H1 (cell line): ENCODE data around the gene KTN1. TPM values are rescaled to one million over a fixed set of nuclear protein-coding genes. Genes with fewer than 3 reads are reported as not detected.

ENCODE experiments used
- CTCF ChIA-PET: fragments of 300-600 bp; sonication (Branson Sonifier 250); formaldehyde crosslinking; loops from one replicate; lab custom pipeline; 2021; ENCODE audit not compliant: partially characterized antibody; lab: Charles Lee
- POLR2A ChIA-PET: fragments of 300-600 bp; sonication (Branson Sonifier 250); formaldehyde crosslinking; loops from one replicate; lab custom pipeline; 2021; ENCODE audit warnings: inconsistent platforms; ENCODE audit not compliant: partially characterized antibody; lab: Charles Lee
- DNase-seq, 2 experiments: peaks; one replicate each; pipeline versions ENCODE4 v3.0.0 to v3.0.0-alpha.2; 2010 to 2022; ENCODE audit warnings: low spot score in 2 of 2, low read depth in 1 of 2, mixed read lengths in 1 of 2
- FAIRE-seq: peaks from 2 replicates; lab custom pipeline; 2011; peaks lifted over from hg19 to GRCh38; lab: Jason Lieb, UNC
- H2AFZ ChIP-seq: 2 replicates; pipeline ENCODE4 v1.8.1; 2012; ENCODE audit warnings: low read length, inconsistent platforms
- H2AK5ac ChIP-seq: 2 replicates; pipeline ENCODE4 v1.6.1; 2013; ENCODE audit warnings: low read depth, low read length
- H2BK120ac ChIP-seq: replicated peaks from 2 replicates; pipeline ENCODE3; 2013; ENCODE audit warnings: low read depth, low read length, inconsistent platforms
- H2BK12ac ChIP-seq: 2 replicates; pipeline ENCODE4 v1.6.1; 2013; ENCODE audit warnings: low read depth, low read length
- H2BK15ac ChIP-seq: 2 replicates; pipeline ENCODE4 v1.6.1; 2013; ENCODE audit warnings: low read length
- H2BK20ac ChIP-seq: 2 replicates; pipeline ENCODE4 v1.6.1; 2013; ENCODE audit warnings: low read length
- H2BK5ac ChIP-seq: 2 replicates; pipeline ENCODE4 v1.6.1; 2013; ENCODE audit warnings: low read depth, low read length
- H3K14ac ChIP-seq: 2 replicates; pipeline ENCODE4 v1.6.1; 2013; ENCODE audit warnings: inconsistent platforms; ENCODE audit not compliant: insufficient read length
- H3K18ac ChIP-seq: 2 replicates; pipeline ENCODE4 v1.6.1; 2013; ENCODE audit warnings: low read length; ENCODE audit errors: extremely low read depth
- H3K23ac ChIP-seq: 2 replicates; pipeline ENCODE4 v1.6.1; 2013; ENCODE audit warnings: inconsistent platforms; ENCODE audit not compliant: insufficient read length
- H3K23me2 ChIP-seq: 2 replicates; pipeline ENCODE4 v1.6.1; 2013; ENCODE audit warnings: low read depth, low read length
- H3K27ac ChIP-seq: 2 replicates; pipeline ENCODE4 v1.6.1; 2011; ENCODE audit warnings: low read depth, low read length, inconsistent platforms
- H3K27me3 ChIP-seq, 4 experiments: replicated peaks in 1 of 4; 1 replicate in 1 of 4; 2 replicates in 3 of 4; pipeline versions ENCODE4 v1.6.1 to v1.8.1; 2011 to 2013; ENCODE audit warnings: low read length in 3 of 4, mild to moderate bottlenecking in 3 of 4, inconsistent platforms in 2 of 4, mixed read lengths in 2 of 4, moderate library complexity in 1 of 4; ENCODE audit not compliant: control insufficient read depth in 3 of 4, insufficient read depth in 3 of 4; ENCODE audit errors: extremely low read depth in 1 of 4
- H3K36me3 ChIP-seq, 4 experiments: 2 replicates each; pipeline versions ENCODE4 v1.6.1 to v1.8.1; 2011 to 2013; ENCODE audit warnings: mild to moderate bottlenecking in 4 of 4, low read length in 3 of 4, moderate library complexity in 2 of 4, control low read depth in 1 of 4, inconsistent platforms in 1 of 4; ENCODE audit not compliant: insufficient read depth in 4 of 4, control insufficient read depth in 2 of 4
- H3K4ac ChIP-seq: replicated peaks from 2 replicates; pipeline ENCODE3; 2013; ENCODE audit warnings: low read length, low read depth, mixed read lengths, inconsistent platforms; ENCODE audit not compliant: insufficient read length
- H3K4me1 ChIP-seq, 4 experiments: replicated peaks in 1 of 4; 1 replicate in 1 of 4; 2 replicates in 3 of 4; pipeline versions ENCODE4 v1.6.1 to v1.8.1; 2011 to 2013; ENCODE audit warnings: low read length in 3 of 4, inconsistent platforms in 2 of 4, mixed read lengths in 1 of 4; ENCODE audit not compliant: insufficient read depth in 4 of 4, control insufficient read depth in 3 of 4
- H3K4me2 ChIP-seq, 2 experiments: 2 replicates each; pipeline versions ENCODE4 v1.6.1 to v1.8.1; 2011 to 2013; ENCODE audit warnings: low read depth in 2 of 2, low read length in 2 of 2, control low read depth in 1 of 2, inconsistent platforms in 1 of 2, mild to moderate bottlenecking in 1 of 2; ENCODE audit not compliant: insufficient read depth in 1 of 2
- H3K4me3 ChIP-seq, 4 experiments: fragments of 200-600, 300-600 bp in 1 of 4; sonication (generic), shearing (Covaris generic), sonication (Bioruptor Twin) in 1 of 4; 2 replicates each; pipeline versions ENCODE4 v1.5.1 to v1.8.1; 2011 to 2016; ENCODE audit warnings: low read length in 4 of 4, low read depth in 3 of 4, control low read depth in 2 of 4, inconsistent platforms in 2 of 4, mild to moderate bottlenecking in 2 of 4, mixed read lengths in 1 of 4, moderate library complexity in 1 of 4; ENCODE audit not compliant: insufficient read depth in 2 of 4; ENCODE audit errors: extremely low read depth in 1 of 4
- H3K56ac ChIP-seq: replicated peaks from 2 replicates; pipeline ENCODE3; 2013; ENCODE audit warnings: low read depth, mild to moderate bottlenecking, mixed read lengths, low read length, inconsistent platforms; ENCODE audit not compliant: insufficient read length
- H3K79me1 ChIP-seq: 2 replicates; pipeline ENCODE4 v1.6.1; 2013; ENCODE audit warnings: low read depth, low read length, control low read depth
- H3K79me2 ChIP-seq, 2 experiments: 2 replicates each; pipeline versions ENCODE4 v1.6.1 to v1.8.1; 2012 to 2013; ENCODE audit warnings: low read length in 2 of 2, mild to moderate bottlenecking in 2 of 2, inconsistent platforms in 1 of 2; ENCODE audit not compliant: insufficient read depth in 2 of 2, control insufficient read depth in 1 of 2
- H3K9ac ChIP-seq, 4 experiments: replicated peaks in 1 of 4; 1 replicate in 1 of 4; 2 replicates in 3 of 4; pipeline versions ENCODE4 v1.6.1 to v1.8.1; 2011 to 2013; ENCODE audit warnings: low read depth in 3 of 4, low read length in 3 of 4, control low read depth in 2 of 4, mild to moderate bottlenecking in 2 of 4, moderate library complexity in 2 of 4, inconsistent platforms in 1 of 4; ENCODE audit errors: extremely low read depth in 1 of 4
- H3K9me3 ChIP-seq, 2 experiments: 2 replicates each; pipeline versions ENCODE4 v1.6.1 to v1.8.1; 2012 to 2013; ENCODE audit warnings: mild to moderate bottlenecking in 2 of 2, moderate library complexity in 2 of 2, control low read depth in 1 of 2, inconsistent platforms in 1 of 2, low read depth in 1 of 2, low read length in 1 of 2, mixed read lengths in 1 of 2; ENCODE audit not compliant: insufficient read depth in 2 of 2
- H4K20me1 ChIP-seq, 2 experiments: replicated peaks in 1 of 2; 2 replicates each; pipeline versions ENCODE3 to v1.8.1; 2011 to 2013; ENCODE audit warnings: inconsistent platforms in 2 of 2, low read length in 2 of 2, mild to moderate bottlenecking in 1 of 2; ENCODE audit not compliant: insufficient read depth in 2 of 2, control insufficient read depth in 1 of 2
- H4K5ac ChIP-seq: 2 replicates; pipeline ENCODE4 v1.6.1; 2013; ENCODE audit warnings: low read length, low read depth, mixed read lengths, inconsistent platforms; ENCODE audit not compliant: insufficient read length
- H4K8ac ChIP-seq: 2 replicates; pipeline ENCODE4 v1.8.0; 2013; ENCODE audit warnings: mild to moderate bottlenecking, moderate library complexity, low read length, inconsistent platforms; ENCODE audit not compliant: insufficient read depth; ENCODE audit errors: extremely low read depth
- H4K91ac ChIP-seq: replicated peaks from 2 replicates; pipeline ENCODE3; 2013; ENCODE audit warnings: low read length, mixed read lengths, inconsistent platforms; ENCODE audit not compliant: insufficient read length
- BCL11A ChIP-seq, 2 experiments: IDR thresholded peaks; one replicate each; pipeline ENCODE4 v1.6.1; 2011; ENCODE audit warnings: low read depth in 2 of 2, low read length in 2 of 2, mild to moderate bottlenecking in 2 of 2
- CBX5 ChIP-seq: fragments of 300-800, 300-1000 bp; sonication (generic); IDR thresholded peaks from 2 replicates; pipeline ENCODE4 v1.7.1; 2016; ENCODE audit warnings: antibody characterized with exemption, low read length, low read depth
- CHD2 ChIP-seq: IDR thresholded peaks from 2 replicates; pipeline ENCODE4 v1.6.1; 2012; ENCODE audit warnings: low read length, improper control_type of control experiment
- GABPA ChIP-seq: IDR thresholded peaks from 2 replicates; pipeline ENCODE4 v1.6.1; 2011; ENCODE audit warnings: mild to moderate bottlenecking, low read length, moderate library complexity, borderline replicate concordance; ENCODE audit not compliant: insufficient read depth
- HDAC6 ChIP-seq: IDR thresholded peaks from one replicate; pipeline ENCODE4 v1.7.1; 2012; ENCODE audit warnings: low read depth, mild to moderate bottlenecking, inconsistent platforms, low read length, moderate library complexity
- KDM4A ChIP-seq: IDR thresholded peaks from one replicate; pipeline ENCODE4 v1.7.1; 2012; ENCODE audit warnings: low read depth, mild to moderate bottlenecking, moderate library complexity, low read length, inconsistent platforms; ENCODE audit not compliant: severe bottlenecking
- RAD21 ChIP-seq, 2 experiments: IDR thresholded peaks in 1 of 2; conservative IDR thresholded peaks in 1 of 2; 2 replicates each; pipeline ENCODE4 v1.6.1; 2011; ENCODE audit warnings: low read depth in 2 of 2, low read length in 2 of 2, improper control_type of control experiment in 1 of 2, inconsistent platforms in 1 of 2, mild to moderate bottlenecking in 1 of 2, moderate library complexity in 1 of 2
- RNF2 ChIP-seq: fragments of 200-900, 300-1000 bp; sonication (generic); IDR thresholded peaks from 2 replicates; pipeline ENCODE4 v1.7.1; 2016; ENCODE audit warnings: borderline replicate concordance, low read depth, mild to moderate bottlenecking, antibody characterized with exemption, low read length; ENCODE audit not compliant: poor library complexity, severe bottlenecking; ENCODE audit errors: missing control alignments
- SIN3A ChIP-seq, 2 experiments: IDR thresholded peaks in 1 of 2; conservative IDR thresholded peaks in 1 of 2; 2 replicates each; pipeline ENCODE4 v1.6.1; 2011 to 2012; ENCODE audit warnings: low read length in 2 of 2, improper control_type of control experiment in 1 of 2, low read depth in 1 of 2, mild to moderate bottlenecking in 1 of 2
- SP4 ChIP-seq: IDR thresholded peaks from 2 replicates; pipeline ENCODE4 v1.6.1; 2012; ENCODE audit warnings: low read length, inconsistent platforms
- SRF ChIP-seq: IDR thresholded peaks from 2 replicates; pipeline ENCODE4 v1.6.1; 2011; ENCODE audit warnings: mild to moderate bottlenecking, low read depth, low read length, moderate library complexity
- TEAD4 ChIP-seq: IDR thresholded peaks from 2 replicates; pipeline ENCODE4 v1.6.1; 2012; ENCODE audit warnings: low read depth, low read length, inconsistent platforms, mixed read lengths
- WGBS, 2 experiments: shearing (Covaris generic) in 1 of 2; methylation state at CpG; one replicate each; pipeline versions ENCODE4 v1.1.6 to v1.1.7; 2013 to 2015; ENCODE audit warnings: low lambda C conversion rate in 2 of 2, mixed read lengths in 2 of 2, inconsistent platforms in 1 of 2, low coverage in 1 of 2, missing lambda C conversion rate in 1 of 2; ENCODE audit not compliant: insufficient replicate concordance in 2 of 2, insufficient coverage in 1 of 2, insufficient read length in 1 of 2; ENCODE audit errors: extremely low coverage in 1 of 2, missing lambda C conversion rate in 1 of 2; 5-methylcytosine and 5-hydroxymethylcytosine counted together
- polyA plus RNA-seq, 7 experiments: library from polyadenylated mRNA; depleted of rRNA in 3 of 7; stranded (reverse) in 5 of 7; unstranded in 2 of 7; fragments of >200 nt in 5 of 7; fragments of 200-250 nt in 2 of 7; gene quantifications; 1 replicate in 5 of 7; 2 replicates in 1 of 7; 4 replicates in 1 of 7; pipeline versions ENCODE4 v1.2.1 to v1.2.3, GENCODE V29; 2011 to 2013; ENCODE audit warnings: missing spikeins in 2 of 7, mixed read lengths in 2 of 7
- total RNA-seq: library from RNA; stranded (reverse); fragmentation: NEBNext Ultra II Directional; extraction: Animal tissue kit (Norgen Biotek cat#: 25700); gene quantifications from 2 replicates; pipeline ENCODE4 v1.2.1, GENCODE V29; 2021
- TF ChIP-seq, protein P1 (sequence below): IDR thresholded peaks from 2 replicates; pipeline ENCODE4 v1.6.1; 2012; ENCODE audit warnings: inconsistent platforms

Gene KTN1
- total and polyA plus RNA-seq, 2 of the 8 experiments (the other 6 are each of a cell fraction or from before 2014, with no cell fraction given) = 15.4 to 151 TPM

DNA sequence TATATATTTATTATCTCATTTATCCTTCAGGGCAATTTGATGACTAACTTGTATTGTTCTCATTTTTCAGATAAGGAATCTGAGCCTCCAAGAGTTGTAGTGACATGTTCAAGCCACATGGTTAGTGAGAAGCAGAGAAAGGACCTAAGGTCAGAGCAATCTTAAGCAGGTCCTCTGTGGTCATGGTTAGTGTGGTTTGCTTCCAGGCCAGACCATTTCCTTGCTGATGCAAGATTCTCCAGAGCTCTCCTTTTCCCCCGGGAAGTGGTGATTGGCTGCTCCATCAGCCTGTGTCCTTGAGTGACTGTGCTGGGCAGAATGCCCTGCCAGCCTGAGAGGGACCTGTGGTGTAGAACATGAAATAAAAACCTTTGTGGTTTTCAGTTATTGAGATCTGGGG is 141.3 kb downstream of the KTN1 start:
- no peak overlapping the region for H4K5ac ChIP-seq
- H3K27me3 ChIP-seq = peaks cover 0 to 1% (median 0%) of the 10 kb centered on the region in 4 experiments; a peak in 1 of 7 replicates
- H3K23me2 ChIP-seq = no peaks in the 10 kb centered on the region
- no peaks in the 10 kb centered on the region for H3K9me3 ChIP-seq
- no peak overlapping the region; the same call in 1 of the 2 replicates for H2BK5ac ChIP-seq
- peak overlapping the region; percentile 33; the same call in 1 of the 2 replicates for H2BK15ac ChIP-seq
- H3K4me3 ChIP-seq = no peak overlapping the region
- no peak overlapping the region for H2BK20ac ChIP-seq
- no peaks in the 10 kb centered on the region for H3K79me1 ChIP-seq
- DNase-seq (no peak), FAIRE-seq (no peak)
- no peak overlapping the region for H4K8ac ChIP-seq
- ChIA-PET CTCF (interaction anchor here (0.6 to 1.1 kb wide), 3 partner anchors 11 to 791 kb away, joined by 3 read pairs; no protein-coding TSS in a partner anchor), POLR2A (no interaction called here)
- no peaks in the 10 kb centered on the region for H3K4me1 ChIP-seq
- H2AFZ ChIP-seq = 0 out of 2 replicates have a peak overlapping the region, but pooled peaks have one; percentile 16
- no peak overlapping the region for H3K18ac ChIP-seq
- no peak overlapping the region for H2AK5ac ChIP-seq
- no peak overlapping the region for H3K56ac ChIP-seq
- H3K9ac ChIP-seq = no peak overlapping the region
- H2BK120ac ChIP-seq = no peak overlapping the region
- H3K27ac ChIP-seq = no peak overlapping the region
- H3K4ac ChIP-seq = no peak overlapping the region
- no peak overlapping the region for H3K4me2 ChIP-seq
- WGBS, 2 experiments = 86% methylated on average over 1 of the region's 1 CpG; no CpG with 5 or more reads in 1 of the 2 experiments
- H3K14ac ChIP-seq = no peak overlapping the region
- no peak overlapping the region for H3K23ac ChIP-seq
- no peaks in the 10 kb centered on the region for H4K20me1 ChIP-seq
- H3K36me3 ChIP-seq = no peaks in the 10 kb centered on the region
- no peak overlapping the region for H4K91ac ChIP-seq
- no peak overlapping the region for H2BK12ac ChIP-seq
- no peaks in the 10 kb centered on the region for H3K79me2 ChIP-seq
- TF ChIP-seq SIN3A (conservative IDR thresholded peaks at IDR 0.05 in 1 of 2, IDR thresholded peaks at IDR 0.05 in 1 of 2; ENCODE audit: low read depth in 1 of 2, low read length in 2 of 2) (no peak), SP4 (no peak), RNF2 (no peak), KDM4A (no peak), CBX5 (no peak), RAD21 (IDR thresholded peaks at IDR 0.05 in 1 of 2, conservative IDR thresholded peaks at IDR 0.05 in 1 of 2; ENCODE audit: low read depth in 2 of 2, low read length in 2 of 2) (no peak), BCL11A (IDR thresholded peaks at IDR 0.05; ENCODE audit: low read depth in 2 of 2, low read length in 2 of 2) (no peak), TEAD4 (no peak), GABPA (no peak), CHD2 (no peak), HDAC6 (no peak), SRF (no peak)
- TF ChIP-seq, protein P1, sequence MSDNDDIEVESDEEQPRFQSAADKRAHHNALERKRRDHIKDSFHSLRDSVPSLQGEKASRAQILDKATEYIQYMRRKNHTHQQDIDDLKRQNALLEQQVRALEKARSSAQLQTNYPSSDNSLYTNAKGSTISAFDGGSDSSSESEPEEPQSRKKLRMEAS = no peak
